ENCODE results near the gene ISX.

The ISX gene

DNA sequence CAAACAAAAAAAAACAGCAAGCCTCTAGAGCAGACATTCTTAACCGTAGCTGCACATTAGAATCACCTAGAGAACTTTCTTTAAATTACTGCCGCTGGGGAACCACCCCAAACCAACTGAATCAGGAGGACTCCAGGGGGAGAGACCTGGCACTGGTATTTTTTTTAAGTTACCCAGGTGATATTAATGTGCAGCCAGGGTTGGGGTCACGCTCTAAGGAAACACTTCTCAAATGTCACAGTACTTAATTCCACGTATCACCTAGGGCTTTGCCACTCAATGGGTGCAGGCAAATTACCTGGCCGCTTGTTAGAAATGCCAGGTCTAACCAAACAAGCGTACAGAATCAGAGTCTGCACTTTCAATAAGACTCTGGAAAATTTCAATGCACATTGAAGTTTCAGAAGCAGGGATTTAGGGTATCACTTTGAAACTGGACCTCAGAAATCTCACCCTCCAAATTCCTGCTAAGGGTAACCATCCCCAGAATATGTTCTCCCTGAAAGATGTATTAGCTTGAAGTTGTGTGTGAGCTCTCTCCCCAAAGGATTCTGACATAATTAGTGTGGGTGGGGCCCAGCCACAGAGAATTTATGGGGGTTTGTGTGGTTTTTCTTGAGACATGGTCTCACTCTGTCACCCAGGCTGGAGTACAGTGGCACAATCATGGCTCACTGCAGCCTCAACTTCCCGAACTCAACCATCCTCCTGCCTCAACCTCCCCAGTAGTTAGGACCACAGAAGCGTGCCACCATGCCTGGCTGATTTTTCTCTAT is 12.7 kb upstream of the ISX start:
- no peak for DNase-seq

DNA sequence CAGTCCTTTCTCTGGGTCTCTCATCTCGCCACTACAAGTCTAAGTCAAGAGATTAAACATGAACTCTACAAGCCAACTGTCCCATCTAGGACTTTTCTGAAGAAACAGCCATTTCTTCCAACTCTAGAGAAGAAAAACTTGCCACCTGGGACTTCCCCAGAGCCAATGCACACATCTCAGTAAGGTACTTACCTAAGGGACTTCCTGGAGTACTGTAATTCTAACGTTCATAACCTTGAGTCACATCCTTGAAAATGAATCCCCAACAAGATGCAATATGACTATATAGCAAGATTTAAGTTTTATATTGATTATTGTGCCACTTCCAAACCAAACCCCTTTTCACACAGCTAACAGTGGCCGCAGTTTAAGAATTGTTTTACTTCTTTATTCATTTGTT is 11.9 kb upstream of the ISX start:
- peak in 1 of 5 donors; percentile 14 for DNase-seq

DNA sequence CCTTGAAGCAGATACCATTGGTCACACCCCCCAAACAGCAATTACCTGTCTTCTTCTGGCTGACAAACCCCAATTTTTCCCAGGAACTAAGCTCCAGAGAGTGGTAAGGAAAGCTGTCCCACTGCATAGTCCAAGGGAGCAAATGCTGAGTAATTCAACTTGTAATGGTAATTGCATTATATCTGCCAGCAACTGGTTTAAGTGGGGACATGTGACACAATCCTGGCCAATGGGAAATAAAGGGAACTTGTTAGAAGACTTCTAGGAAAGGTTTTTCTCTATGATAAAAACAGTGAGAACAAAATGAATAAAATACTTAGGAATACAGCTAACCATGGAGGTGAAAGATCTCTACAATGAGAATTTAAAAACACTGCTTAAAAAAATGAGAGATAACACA is 9.5 kb upstream of the ISX start:
- DNase-seq = no peak

DNA sequence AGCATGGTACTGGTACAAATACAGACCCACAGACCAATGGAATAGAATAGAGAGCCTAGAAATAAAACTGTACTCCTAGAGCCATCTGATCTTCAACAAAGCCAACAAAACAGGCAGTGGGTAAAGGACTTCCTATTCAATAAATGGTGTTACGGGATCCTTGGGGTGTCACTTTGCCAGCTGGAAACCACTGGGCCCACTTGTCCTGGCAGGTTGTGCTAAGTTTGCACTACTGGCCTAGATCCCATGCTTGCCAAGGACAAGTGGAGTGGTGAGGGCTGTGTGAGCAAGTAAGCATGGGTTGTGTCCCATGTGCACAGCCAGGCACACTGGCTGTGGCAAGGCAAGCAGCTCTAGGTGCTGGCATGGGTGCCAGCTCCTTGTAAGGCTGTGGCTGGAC is 8.8 kb upstream of the ISX start:
- no peak for DNase-seq

DNA sequence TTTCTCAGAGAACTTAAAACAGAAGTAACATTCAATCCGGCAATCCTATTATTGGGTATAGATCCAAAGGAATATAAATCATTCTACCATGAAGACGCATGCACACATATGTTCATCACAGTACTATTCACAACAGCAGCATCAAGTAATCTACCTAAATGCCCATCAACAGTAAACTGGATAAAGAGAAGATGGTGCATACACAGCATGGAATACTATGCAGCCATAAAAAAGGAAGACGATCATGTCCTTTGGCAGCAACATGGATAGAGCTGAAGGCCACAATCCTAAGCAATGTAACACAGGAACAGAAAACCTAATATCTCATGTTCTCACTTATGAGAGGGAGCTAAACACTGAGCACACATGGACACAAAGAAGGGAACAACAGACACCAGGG is 6.3 kb upstream of the ISX start:
- DNase-seq = no peak

DNA sequence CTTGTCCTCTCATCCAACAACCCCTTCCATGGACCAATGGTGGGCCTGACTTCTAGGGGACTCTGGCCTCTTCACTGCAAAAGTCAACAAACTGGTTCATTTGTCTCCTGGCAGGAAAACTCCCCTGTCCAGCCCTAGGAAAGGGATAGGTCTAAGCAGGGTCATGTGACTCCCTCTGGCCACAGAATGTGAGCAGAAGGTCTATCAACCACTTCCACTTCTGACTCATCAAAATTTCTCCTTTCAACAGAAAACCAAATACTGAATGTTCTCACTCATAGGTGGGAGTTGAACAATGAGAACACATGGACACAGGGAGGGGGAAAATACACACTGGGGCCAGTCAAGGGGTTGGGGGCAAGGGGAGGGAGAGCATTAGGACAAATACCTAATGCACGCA is 1.3 kb upstream of the ISX start:
- peak in 1 of 5 donors; percentile 15 for DNase-seq

DNA sequence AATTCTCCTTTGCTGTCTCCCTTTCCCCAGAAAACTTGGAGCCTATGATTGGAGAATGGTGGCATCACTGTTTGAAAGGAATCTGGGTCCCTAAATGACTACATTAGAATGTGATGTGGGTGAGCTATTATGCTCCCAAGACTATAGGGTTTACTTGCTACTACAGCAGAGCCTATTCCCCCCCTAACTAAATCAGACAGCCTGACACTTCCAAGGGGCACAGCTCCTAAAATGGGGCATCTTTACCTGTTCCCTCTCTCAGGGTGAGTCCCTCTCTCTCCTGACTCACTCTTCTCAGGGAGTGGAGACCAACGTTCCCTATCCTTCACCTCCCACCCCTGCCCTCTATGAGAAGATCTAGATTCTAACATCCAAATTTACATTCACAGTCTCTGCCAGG is 775 bp upstream of the ISX start:
- DNase-seq = no peak

DNA sequence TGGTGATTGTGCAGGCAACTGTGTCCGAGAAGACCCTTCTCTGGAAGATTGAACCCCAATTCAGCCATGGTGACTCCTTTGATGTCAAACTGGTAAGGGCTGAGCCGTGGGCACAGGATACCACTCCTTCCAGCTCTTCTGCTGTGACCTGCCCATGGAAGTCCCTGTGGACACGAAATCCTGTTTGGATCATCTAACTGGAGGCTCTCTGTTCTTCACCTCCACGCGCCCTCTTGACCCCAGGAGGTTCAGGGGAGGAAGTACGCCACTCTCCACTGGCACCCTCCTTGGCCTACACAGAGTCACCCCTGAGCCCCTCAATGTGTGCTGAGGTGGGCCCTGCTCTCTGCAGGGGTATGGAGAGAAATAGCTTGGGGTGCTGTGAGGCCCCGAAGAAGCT is 810 bp downstream of the ISX start:
- no peak for DNase-seq

DNA sequence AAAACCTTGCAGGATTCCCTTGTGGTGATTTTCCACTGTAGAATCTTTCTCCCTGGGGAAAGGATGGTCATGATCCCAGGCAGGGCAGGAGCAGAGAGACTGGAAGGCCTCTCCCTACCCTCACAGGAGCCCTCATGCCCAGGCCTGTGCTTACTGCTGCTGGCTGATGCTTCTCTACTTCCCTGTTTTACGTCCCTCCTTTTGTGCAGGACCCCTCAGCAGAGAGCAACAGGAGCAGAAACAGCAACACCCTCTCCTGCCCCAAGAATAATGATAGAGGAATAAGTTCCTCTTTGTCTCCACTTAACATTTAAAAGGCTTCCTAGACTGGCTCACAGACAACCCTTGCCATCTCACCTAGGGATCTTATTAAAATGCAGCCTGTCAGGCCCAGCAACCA is 3.6 kb downstream of the ISX start:
- DNase-seq = no peak

DNA sequence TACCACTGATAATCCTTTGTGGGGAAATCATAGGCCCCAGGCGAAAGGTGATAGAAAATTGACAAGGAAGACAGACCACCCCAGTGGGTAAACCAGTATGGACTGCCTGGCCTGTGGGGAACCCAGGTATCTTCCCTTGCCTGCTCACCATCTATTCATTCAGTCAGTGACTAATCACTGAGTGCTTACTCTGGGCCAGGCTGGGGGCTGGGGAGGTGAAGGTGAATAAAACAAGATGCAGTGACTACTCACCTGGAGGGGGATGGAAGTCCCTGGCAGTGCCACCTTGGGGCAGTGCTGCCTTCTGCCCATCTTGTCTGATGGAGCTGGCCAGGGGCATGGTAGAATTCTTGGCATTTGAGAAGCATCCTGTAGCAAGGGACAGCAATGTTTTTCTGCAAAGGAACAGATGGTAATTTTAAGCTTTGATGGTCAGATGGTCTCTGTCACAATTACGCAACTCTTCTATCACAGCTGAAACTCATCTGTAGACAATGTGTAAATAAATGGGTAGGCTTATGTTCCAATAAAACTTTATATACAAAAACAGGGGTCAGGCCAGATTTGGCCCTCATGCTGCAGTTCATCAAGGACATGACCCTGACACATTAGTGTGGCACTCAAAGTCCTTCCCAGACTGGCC is 4.6 kb downstream of the ISX start:
- DNase-seq = no peak

DNA sequence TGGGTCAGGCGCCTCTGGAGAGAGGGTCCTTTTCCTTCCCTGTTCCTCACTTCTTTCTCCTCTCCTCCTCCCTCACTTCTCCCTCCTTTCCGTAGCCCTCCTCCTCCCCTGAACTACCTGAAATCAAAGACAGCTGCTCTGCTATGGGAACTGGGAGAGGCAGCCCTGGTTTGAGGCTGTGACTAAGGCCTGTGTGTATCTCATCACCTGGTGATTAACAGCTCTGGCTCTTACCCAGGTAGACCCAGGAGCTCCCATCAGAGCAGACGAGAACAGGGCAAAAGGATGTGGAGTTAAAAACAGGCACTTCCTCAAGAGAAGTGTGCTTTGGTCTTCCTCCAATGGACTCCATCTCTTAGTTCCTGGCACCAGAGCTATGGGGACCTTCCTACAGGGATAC is 5.8 kb downstream of the ISX start:
- DNase-seq = no peak

DNA sequence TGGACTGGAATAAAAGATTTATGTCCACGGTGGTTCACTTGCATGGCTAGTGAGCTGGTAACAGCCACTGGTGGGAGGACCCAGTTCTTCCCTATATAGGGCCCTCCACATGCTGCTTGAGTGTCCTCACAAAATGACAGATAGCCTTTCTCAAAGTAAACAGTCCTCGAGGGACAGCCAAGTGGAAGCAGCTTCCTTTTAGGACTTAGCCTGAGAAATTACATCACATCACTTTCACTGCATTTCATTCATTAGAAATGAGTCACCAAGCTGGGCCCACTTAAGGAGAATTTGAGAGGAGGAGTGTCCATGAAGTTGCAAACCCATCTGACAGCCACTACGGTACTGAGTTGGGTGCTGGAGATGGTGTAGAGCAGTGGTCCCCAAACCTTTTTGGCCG is 7.0 kb downstream of the ISX start:
- no peak for DNase-seq

DNA sequence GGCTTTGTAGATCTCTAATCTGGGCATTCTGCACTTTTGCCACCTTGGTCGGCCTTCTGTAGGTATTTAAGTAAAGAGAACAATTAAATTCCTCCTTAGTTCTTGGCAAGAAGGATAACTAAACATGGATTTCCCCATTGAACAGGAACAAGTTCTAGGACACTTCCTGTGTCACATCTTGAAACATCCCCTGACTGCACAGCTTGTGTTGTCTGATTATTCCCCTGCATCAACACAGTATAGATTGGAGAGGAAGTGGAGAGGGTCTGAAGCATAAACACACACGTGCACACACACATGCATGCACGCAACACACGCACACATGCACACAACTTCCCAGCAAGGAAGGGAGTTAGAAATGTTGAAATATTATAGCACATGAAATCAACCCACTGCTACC is 8.6 kb downstream of the ISX start:
- DNase-seq = no peak

DNA sequence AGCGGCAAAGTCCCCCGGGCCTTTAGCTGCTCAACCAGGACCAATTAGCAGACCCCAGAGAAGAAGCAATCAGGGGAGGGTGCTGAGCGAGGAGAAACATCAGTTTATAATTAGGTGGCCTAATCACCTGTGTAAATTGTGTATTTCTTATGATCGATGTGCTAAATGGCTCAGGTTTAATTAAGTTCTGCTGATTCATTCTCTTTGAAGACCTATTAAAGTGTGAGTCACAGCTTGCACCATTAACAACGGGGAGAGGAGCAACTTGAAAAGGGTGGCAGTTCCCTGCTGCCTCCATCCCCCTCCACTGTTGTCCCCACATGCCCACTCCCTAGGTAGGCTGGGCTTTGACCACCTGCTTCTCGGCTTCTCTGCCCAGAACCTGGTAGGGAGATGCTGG is 10.7 kb downstream of the ISX start:
- DNase-seq = no peak

DNA sequence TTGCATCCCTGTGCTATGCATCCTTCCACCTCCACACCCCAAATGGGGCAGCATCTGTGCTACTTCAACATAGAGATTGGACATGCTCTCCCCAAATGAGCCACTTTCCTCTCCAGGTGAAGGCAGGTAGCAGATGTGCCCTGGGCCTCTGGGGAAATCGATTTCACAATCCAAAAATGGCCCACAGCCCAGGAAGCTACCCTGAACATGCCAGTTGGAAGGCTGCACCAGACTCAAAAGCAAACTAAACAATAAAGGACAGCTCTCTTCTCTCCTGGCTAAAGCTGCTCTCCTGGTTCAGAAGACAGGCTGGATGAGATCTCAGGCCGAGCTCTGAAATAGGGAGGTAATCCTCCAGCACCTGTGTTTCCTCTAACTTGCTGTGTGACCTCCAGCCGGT is 19.7 kb downstream of the ISX start:
- no peak for DNase-seq

DNA sequence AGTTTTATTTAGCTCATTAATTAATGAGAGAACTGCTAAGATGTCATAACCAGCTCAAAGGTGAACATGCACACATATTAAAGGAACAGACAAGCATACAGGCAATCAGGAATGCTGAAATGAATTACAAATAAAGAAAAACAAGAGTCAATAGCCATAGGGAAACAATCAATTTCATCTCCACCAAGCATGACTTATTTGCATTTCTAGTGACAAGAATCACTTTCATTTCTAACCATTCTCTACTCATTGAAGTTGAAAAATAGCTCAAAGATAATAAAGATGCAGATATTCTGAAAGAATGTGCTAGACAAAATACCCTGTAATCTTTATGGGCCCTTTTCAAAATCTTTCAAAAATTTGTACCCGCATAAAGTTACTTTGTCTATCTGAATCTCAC is 23.2 kb downstream of the ISX start:
- no peak for DNase-seq

DNA sequence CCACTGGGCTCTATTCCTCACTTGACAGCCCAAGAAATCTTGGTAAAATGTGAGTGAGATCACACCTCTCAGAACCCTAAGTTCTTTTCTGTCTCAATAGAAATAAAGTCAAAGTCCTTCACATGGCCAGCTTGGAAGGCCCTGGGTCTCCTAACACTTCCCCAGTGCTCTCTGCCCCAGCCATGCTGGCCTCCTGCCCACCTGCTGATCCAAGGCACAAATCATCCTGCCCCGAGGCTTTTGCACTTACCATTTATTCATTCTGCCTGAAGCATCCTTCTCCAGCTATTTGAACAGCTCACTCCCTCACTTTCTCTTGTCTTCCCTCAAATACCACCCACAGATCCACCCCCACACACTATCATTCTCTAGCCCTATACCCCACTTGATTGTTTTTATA is 26.4 kb downstream of the ISX start:
- DNase-seq = no peak

DNA sequence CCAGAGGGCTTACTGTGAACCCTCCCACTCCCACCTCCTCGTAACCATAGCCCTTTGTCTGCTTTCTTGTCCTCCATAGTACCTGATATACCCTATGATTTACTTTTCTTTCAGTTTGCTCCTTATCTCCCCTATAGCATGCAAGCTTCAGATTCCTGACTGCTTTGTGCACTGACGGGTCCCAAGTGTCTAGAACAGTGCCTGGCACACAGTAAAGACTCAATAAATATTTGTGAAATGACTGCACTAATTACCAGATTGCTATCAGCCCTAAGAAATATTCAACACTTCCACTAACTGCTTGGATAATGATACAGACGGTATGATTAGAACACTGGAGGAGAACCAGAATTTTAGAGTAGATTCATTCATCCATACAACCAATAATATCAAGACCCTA is 33.0 kb downstream of the ISX start:
- DNase-seq = no peak

DNA sequence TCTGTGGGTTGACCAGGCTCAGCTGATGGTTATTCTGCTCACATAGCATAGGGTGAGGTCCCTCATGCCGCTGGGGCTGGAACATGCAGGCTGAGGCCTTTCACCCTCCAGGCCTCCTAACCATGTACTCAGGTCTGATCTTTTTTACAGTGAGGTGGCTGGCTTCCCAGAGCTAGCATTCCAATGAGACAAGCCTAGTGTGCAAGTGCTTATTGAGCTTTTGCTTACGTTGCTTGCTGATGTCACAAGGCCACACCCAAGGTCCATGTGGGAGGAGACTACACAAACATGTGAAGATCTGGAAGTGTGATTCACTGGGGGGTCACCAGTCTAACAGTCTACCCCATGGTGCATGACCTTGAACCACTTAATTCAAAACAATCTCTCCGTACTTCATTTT is 33.9 kb downstream of the ISX start:
- no peak for DNase-seq

DNA sequence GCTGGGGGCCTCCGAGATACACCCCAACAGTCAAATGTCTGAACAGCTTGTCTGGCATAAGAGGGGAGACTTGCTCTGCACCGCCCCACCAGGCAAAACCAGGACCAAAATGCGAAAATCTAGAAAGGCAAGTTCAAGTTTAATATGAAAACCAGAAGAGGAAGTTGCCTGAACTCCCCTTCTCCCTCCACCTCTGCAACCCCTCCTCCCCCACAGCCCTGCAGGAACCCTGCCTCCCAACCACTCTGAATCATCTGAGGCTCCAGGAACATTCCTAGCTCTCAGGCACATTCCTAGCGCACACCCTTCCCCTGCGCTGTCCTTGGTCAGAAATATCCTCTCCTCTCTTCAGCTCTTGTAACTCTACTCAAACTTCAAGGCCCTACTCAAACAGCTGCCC is 36.7 kb downstream of the ISX start:
- no peak for DNase-seq

DNA sequence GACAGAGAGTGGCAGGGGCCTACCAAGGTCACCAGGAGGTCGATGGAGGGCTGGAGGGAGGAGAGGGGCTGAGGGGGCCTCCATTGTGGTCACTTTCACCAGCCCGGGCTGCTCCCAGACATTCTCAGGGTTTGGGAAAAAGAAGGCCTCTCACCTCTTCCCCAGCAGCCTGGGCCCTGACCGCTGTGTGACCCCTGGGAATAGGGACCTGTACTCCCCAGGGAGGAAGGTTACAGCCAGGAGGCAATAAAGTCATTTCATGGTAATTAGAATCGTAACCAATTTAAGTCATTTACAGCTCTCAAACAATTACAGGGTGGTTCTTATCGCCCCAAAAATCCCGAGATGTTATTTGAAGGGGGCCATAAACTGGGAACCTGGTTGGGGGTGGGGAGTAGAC is 37.8 kb downstream of the ISX start:
- DNase-seq = no peak

DNA sequence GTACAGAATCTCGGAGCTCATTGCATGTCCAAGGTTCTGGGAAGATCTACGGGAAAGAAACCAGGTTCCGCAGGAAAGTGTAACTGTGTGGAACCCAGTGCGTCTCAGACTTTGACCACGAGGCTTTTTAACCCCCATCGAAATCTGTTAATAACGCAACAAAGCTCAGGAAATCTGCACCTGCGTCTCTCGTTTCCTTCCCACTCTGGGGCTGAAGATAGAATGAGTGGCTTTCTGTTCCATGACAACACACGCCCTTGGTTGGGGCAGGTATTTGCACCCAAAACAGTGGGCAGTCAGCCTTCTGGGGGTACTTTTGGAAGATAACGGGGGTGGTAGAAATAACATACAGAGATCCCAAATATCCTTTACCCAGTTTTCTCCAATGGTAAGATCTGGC is 38.5 kb downstream of the ISX start:
- DNase-seq = no peak

DNA sequence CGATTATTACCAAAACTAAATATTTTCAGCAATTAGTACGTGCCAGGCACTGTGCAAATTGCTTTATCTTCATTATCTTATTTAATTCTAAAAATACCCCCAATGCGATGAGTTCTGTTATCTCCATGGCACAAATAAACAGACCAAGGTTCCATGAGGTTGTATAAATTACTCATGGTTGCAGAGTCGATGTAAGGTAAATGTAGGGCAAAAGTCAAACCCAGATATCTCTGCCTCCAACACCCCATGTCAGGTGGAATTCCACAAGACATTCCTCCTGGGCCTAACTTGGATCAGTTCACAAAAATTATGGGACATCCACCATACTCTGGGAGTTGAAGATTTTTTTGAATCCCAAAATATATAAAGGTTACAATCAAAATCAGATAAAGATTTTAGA is 43.7 kb downstream of the ISX start:
- no peak for DNase-seq

DNA sequence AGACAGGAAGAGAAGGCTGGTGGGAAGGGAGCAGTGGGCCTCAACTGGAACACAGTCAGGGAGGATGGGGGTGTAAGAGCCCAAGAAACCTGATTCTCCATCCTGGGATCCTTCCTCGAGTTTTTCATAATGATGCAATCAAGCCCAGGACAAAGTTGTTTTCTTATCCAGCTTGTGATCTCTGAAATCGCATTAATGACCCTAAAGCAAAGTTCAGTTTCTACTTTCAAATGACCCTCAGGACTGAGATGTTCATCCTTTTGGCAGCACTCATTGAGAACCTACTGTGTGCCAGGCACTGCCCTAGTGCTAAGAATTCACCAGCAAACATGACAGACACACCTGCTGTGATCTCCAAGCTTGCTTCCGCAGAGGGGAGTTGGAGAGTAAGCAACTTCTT is 45.3 kb downstream of the ISX start:
- no peak for DNase-seq

DNA sequence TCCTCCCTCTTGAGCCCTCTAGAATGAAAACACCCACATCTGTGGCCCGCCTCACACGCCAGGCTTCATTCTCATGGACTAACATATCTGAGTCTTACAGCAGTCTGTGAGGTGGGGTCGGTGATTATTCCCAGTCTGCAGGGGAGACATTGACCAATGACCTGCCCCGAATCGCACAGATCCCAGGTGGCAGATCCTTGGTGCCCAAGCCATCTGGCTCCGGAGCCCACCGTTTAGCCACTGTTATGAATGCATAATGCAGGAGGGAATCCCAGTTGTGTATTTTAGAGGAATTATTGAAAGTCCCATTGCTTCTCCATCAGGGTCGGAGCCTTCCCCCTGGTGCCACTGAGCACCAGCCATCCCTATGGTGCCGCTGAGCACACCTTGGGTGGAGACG is 47.4 kb downstream of the ISX start:
- no peak for DNase-seq
